ENCODE measurements around the gene HSD17B12.

Gene HSD17B12

DNA sequence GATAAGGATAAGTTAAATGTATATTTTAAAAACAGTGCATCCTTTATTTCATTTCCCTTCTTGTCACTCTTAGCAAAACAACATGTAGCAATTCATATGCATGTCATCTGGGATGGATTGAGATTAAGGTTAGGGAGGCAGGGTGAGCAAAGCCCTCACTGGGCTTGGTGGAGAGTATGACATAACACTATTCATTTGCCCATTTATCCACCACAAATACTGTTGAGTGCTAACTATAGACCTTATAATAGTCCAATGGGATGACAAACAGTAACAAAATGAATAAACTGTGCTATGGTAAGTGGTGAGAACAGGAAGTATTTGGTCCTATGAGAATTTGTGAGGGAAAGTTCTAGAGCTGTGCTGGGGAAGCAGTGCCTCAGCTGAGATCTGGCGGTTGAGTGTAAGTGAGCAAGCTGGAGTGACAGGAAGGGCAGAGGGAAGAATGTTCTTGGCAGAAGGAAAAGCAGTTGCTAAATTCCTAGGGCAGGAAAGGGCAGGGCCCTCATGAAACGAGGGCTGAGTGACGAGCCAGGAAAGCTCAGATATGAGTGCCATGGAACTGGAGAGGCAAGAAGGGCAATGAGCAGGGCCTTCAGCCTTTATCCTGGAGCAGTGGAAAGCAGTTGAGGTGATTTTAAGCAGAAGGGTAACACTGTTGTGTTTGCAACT is 6.7 kb downstream of the HSD17B12 start:
- in situ Hi-C loops (cut with MboI; ENCODE audit: low sequenced_read_pairs) = no loop called here

DNA sequence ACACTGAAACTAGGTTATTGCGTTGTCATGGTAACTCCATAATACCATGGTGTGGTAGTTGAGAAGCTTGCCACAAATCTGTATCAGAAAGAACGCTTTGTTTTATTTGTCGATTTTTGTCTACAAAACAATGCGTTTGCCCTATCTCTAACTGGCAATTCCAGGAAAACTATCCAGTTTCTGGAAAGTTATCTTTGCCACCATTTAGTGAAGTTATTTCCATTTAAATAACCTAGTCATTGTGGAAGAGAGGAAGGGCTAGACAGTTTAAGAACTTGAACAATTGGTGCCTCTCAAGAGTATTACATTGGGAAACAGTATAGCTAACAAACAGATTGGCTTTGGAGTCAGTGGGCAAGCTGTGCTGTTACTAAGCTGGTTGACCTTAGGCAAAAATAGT is 7.9 kb downstream of the HSD17B12 start:
- in situ Hi-C loops (cut with MboI; ENCODE audit: low sequenced_read_pairs) = no loop called here

DNA sequence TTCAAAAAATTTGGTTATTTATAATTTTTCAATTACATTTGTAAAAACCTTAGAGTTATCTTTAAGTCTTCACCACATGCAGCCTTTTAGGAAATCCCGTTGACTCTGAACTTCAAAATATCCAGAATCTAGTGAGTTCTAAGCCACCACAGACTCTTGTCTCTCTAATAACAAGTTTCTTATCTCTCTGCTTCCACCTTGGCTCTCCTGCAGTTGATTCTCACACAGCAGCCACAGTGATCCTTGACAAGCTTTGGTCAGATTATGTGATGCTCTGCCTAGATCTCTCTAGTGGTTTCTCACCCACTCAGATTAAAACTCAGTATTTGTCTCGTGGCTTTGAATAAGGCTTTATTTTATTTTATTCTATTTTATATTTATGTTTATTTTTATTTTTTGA is 8.6 kb downstream of the HSD17B12 start:
- in situ Hi-C loops (cut with MboI; ENCODE audit: low sequenced_read_pairs) = no loop called here

DNA sequence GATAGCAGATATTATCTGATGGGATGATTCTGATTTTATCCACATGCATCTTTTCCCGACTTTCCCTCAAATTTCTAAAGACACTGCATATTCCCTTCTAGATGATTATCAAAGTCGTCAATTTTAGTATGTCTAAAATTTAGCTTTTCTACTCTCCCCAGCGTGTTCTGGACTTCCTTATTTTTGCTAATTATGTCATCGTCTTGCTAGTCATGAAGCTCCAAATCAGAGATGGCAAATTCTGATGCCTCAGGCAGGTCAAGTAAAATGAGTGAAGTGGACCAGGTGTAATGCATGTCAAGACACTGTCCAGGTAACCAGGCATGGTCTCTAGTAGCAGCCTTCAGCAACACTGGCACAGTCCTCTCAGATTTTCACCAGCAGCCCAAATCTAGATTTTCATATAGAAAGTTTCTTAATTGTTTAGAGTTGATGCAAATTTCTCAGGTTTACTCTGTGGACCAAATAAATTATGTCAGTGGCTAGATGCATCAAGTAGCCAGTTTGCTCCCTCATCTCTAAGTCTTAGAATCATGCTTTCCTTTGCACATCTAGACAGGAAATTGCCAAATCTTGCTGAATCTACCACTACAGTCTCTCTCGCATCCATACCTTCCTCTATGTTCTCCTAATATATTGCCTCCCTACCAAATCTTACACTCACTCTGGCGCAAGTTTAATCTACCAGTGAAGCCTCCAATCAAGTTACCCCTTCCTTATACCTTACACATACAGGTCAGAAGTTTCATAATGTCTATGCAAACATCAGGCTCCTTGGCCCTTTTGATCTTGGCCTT is 10.6 kb downstream of the HSD17B12 start:
- in situ Hi-C loops (cut with MboI; ENCODE audit: low sequenced_read_pairs) = no loop called here

DNA sequence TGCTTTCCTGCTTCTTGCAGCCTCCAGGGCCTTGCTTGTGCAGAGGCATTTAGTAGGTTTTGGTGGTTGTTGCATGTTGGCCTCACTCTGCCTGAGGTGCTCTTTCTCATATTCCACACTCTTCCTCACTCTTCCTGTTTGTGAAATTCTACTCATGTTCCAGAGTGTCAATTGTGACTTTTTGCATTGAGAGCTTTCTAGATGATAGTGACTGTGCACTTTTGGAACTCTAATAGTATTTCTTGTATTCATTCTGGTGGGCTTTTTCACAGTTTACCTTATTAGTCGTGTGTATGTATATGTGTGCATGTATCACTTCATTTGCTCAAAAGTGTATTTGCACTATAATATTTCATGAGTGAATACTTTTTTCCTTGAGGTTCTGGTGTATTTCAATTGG is 11.3 kb downstream of the HSD17B12 start:
- in situ Hi-C loops (cut with MboI; ENCODE audit: low sequenced_read_pairs) = no loop called here

DNA sequence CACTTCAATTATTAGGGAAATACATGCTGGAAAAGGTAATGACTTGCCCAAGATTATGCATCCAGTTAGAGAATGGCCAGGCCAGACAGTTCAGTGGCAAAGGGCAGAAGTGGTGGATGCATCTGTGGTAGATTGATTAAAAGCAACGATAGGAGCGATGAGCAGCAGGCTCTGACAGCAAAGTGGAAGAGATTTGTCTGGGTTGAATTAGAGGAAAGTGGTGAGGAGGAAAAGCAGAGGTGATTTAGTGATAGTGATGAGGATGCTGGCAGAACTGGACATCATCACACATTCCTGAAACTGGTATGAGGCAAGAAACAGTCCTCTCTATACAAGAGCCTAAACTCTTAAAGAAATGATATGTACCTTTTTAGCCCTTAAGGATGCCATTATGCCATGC is 12.5 kb downstream of the HSD17B12 start:
- in situ Hi-C loops (cut with MboI; ENCODE audit: low sequenced_read_pairs) = no loop called here

DNA sequence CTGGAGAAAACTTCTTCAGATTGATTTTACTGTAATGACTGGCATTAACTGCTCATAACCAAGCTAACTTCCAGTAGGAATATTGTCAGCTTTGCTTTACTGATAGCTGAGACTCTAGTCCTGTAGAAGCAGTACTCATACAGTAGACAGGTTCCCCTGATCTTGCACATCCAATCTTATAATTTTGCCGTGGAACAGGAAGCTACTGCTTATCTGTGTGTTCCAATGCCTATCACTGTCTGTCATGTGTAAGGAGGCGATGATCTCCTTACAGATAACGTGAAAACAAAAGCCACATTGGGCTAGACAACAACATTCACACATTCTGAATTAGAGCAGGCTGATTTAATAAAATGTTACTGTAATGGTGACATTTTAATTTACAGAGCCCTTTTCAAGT is 13.2 kb downstream of the HSD17B12 start:
- in situ Hi-C loops (cut with MboI; ENCODE audit: low sequenced_read_pairs) = no loop called here

DNA sequence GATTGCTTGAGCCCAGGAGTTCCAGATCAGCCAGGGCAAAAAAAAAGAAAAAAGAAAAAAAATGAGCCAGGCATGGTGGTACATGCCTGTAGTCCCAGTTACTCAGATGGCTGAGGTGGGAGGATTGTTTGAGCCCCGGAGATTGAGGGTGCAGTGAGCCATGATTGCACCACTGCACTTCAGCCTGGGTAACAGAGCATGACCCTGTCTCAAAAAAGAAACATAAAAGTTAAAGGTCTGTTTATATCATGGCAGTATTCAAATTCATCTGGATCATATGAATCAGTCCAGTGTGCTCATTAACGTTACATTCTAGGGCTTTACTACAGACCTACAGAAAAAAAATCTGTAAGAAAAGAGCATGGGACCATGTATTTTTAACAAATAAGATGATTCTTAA is 13.9 kb downstream of the HSD17B12 start:
- in situ Hi-C loops (cut with MboI; ENCODE audit: low sequenced_read_pairs) = no loop called here

DNA sequence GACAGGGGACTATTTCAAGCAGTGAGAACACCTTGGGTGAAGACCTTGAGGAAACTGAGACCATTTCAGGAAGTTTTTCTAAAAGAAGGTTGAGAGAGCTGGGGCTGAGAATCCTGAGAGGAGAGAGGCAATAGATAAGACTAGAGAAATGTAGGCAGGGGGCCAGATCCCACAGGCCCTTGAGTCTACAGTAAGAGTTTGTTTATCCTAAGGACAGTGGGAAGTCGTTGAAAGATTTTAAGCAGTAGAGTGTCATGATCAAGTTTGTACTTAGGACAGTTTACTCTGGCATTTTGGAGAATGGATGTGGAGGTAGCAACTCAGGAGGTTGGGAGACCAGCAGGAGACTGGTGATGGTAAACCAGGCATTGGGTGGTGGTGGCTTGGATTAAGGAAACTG is 17.1 kb downstream of the HSD17B12 start:
- in situ Hi-C loops (cut with MboI; ENCODE audit: low sequenced_read_pairs) = no loop called here

DNA sequence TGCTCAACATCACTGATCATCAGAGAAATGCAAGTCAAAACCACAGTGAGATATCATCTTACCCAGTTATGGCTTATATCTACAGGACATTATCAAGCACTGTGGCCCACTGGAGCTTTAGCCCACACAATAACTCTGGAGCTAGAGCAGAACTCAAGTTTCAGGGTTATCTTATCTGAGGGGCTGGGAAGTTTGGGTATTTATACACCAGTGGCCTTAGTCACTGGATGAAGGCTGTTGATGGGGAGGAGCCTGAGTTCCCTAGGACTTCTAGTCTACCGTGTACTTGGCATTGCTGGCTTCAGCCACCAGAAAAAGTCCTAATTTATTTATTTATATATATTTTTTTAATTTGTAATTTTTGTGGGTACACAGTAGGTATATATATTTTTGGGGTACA is 19.3 kb downstream of the HSD17B12 start:
- in situ Hi-C loops (cut with MboI; ENCODE audit: low sequenced_read_pairs) = no loop called here

DNA sequence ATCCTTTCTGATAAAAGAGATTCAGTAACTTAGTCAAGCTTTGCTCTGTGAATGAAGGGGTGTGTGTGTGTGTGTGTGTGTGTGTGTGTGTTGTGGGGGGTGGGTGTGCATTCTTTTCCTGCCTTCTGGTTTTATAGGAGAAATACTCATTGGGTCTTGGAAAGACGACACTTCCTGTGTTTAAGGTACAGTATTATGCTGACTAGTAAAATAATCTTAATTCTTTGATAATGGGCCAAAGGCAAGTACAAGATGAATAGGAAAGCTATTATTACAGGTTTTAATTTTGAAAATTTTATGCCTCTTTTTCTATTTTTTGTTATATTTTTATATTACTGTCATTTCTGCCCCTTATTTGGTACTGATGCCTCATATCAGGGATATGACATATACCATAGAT is 26.1 kb downstream of the HSD17B12 start:
- in situ Hi-C loops (cut with MboI; ENCODE audit: low sequenced_read_pairs) = no loop called here

DNA sequence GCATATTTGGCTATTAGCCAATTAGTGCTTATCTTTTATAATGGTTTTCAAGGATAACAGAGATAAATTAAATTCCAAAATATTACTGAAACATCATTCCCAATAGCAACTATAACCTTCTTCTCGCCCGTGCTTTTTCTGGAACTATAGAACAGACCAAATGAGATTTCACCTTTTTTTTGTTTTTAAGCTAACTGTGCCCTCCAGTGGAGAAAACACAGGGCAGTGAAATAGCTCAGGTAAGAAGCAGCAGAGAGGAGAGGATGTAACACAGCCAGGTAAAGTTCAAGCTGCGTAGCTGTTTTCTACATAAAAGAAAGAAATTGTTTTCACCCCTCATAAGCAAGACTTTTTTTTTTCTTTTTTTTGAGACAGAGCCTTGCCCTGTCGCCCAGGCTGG is 28.2 kb downstream of the HSD17B12 start:
- in situ Hi-C loops (cut with MboI; ENCODE audit: low sequenced_read_pairs) = no loop called here

DNA sequence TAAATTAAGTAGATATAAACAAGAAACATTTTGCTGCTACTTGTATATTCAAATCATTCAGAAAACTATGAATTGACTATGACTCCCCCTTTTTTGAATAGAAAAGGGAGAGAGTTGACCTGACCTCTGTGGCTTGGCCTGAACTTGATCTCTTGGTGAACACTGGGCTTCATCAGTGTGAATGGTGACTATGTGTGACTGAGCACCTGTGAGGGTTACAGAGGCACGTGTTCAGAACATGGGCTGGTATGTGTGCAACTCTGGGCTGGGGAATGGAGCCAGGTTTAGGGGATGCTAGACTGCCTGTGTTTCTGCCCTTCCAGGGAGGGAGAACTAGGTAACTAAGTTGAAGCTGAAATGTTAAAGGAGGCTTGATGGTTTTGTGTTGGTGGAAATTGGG is 29.2 kb downstream of the HSD17B12 start:
- in situ Hi-C loops (cut with MboI; ENCODE audit: low sequenced_read_pairs) = no loop called here

DNA sequence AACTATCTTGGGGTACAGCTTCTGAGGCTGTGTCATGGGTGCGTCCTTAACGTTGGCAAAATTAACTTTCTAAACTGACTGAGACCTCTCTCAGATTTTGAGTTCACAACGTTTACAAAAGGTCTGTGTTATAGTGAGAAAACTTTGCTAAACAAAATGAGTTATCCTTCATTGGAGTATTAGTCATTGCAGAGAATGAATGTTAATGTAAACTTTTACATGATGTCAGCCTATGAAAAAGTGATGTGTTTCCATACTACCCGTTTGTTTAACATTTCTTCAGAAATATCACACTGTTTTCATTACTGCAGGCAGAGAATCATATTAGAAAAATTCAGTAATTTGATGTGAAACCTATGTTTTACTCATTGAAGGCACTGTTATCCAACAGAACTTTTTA is 32.1 kb downstream of the HSD17B12 start:
- in situ Hi-C loops (cut with MboI; ENCODE audit: low sequenced_read_pairs) = no loop called here

DNA sequence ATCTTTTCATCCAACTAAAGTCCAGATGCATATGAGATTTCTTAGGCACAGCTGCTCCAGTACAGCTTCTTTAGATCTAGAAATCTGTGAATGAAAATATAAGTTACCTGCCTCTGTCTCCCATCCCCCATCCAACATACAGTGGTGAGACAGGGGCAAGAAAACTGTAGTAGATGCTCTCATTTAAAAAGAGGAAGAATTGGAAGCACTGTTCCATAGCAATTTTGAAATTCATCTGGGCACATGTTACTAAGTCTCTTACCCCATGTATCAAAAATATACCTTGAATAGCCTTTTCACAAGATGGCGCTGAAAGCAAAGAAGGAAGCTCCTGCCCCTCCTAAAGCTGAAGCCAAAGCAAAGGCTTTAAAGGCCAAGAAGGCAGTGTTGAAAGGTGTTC is 37.8 kb downstream of the HSD17B12 start:
- in situ Hi-C loops (cut with MboI; ENCODE audit: low sequenced_read_pairs) = no loop called here

DNA sequence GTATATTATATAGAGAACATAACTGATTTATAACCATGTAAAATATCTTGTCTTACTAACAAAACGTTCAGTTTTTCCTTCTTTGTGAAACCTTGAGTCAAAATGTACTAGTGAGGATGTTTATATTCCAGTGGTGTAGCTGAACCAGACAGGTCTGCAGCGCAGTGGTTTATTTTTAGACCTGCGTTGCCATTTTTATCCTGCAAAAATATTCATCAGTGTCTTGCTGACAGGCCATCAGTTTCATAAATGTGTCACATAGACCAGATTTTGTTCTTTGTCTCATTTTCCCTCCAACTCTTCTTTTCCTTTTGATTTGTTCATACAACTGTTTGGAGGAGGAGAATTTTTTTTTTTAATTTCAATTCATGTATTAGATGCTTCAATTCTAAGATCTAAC is 43.1 kb downstream of the HSD17B12 start:
- in situ Hi-C loops (cut with MboI; ENCODE audit: low sequenced_read_pairs) = no loop called here

DNA sequence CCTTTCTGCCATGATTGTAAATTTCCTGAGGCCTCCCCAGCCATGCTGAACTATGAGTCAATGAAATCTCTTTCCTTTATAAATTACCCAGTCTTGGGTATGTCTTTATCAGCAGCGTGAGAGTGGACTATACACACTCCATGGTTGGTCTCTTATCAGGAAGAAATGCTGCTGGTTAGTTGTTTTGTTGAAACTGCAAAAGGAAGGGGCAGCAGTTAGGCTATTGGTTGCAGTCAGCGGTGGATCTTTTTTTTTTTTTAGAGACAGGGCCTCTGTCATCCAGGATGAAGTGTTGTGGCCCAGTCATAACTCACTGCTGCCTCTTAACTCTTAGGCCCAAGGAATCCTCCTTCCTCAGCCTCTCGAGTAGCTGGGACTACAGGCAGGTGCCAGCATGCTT is 51.7 kb downstream of the HSD17B12 start:
- in situ Hi-C loops (cut with MboI; ENCODE audit: low sequenced_read_pairs) = no loop called here

DNA sequence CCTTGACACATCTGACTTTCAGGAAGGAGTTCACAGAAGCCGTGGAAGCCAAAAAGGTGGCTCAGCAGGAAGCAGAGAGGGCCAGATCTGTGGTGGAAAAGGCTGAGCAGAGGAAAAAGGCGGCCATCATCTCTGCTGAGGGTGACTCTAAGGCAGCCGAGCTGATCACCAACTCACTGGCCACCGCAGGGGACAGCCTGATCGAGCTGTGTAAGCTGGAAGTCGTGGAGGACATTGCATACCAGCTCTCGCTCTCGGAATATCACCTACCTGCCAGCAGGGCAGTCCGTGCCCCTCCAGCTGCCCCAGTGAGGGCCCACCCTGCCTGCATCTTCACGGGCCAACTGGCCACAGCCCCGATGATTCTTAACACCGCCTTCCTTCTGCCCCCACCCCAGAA is 53.7 kb downstream of the HSD17B12 start:
- in situ Hi-C loops (cut with MboI; ENCODE audit: low sequenced_read_pairs) = no loop called here

DNA sequence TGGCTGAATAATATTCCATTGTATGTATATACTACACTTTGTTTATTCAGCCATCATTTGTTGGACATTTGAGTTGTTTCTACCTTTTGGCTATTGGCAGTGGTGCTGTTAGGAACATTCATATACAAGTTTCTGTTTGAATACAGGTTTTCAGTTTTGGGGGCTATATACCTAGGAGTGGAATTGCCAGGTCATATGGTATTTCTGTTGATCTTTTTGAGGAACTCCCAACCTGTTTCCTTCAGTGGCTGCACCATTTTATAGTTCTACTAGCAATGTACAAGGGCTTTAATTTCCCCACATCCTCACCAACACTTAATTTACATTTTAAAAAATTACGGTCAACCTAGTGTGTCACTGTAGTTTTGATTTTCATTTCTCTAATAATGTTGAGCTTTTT is 54.6 kb downstream of the HSD17B12 start:
- in situ Hi-C loops (cut with MboI; ENCODE audit: low sequenced_read_pairs) = no loop called here

DNA sequence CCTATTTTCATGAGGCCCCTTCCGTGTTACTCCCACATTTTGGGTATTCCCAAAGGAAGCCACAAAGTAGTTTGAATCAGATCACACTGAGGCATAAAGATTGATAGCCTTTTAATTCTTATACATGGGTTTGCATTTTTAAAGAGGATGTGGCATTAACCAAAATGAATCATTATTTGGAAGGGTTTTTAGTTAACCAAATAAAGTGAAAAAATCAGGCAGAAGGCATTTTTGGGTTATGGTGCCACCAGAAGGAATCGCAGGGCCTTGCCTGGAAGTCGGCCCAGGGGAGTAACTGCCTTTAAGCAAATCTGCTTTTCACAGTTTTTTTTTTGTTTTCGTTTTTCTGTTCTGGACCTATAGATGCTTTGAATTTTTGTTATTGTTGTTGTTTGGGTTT is 55.4 kb downstream of the HSD17B12 start:
- in situ Hi-C loops (cut with MboI; ENCODE audit: low sequenced_read_pairs) = no loop called here

DNA sequence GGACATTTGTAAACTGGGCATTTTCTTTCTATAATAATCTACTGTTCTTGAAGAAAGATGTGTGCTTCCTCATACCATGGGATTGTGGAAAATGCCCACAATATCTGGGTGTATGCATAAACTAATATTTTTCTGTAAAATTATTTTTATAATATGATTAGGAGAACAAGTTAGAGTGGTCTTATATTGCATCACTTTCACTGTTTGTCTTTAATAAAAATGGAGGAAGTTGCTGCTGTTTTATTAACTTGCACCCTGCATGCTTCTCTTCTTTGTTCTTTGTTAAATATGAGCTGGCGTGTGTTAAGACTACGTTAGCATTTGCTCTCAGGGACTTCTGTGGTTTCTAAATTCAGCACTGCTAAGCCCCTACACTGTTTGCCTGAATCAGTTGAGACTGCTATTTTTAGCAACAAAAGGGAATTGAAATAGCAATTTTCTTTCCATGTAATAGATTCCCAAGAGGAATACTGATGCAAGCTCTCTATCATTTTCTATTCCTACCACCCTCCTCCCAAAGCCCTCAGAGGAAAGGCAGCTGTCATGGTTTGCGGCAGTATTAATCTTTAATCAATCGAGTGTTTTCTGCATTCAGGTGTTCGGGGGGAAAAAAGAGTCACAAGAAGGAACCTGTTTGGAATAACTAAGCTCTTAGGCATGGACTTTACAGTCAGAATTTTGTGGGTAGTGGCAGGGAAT is 56.1 kb downstream of the HSD17B12 start:
- in situ Hi-C loops (cut with MboI; ENCODE audit: low sequenced_read_pairs) = no loop called here

DNA sequence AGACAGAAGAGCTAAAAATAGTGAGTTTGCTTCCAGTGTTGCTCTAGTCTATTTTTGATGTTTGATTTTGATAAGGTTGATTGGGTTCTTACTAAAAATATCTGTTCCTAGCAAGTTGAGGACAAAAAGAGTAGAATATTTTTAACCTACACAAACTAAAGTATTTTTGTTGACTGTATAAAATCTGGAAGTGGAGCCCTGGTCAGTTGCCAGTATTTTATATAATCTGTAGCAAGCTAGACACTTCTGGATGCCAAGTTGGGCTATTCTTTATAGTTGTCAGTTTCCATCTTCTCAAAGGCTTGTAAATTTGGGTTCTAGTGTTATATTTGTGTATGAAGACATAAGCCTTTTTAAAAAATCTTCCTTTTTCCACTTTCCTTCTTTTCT is 56.7 kb downstream of the HSD17B12 start:
- in situ Hi-C loops (cut with MboI; ENCODE audit: low sequenced_read_pairs) = no loop called here
